WTC11 (cell line): ENCODE results near the gene TSACC. TPM values are rescaled to one million over a fixed set of nuclear protein-coding genes. Genes with fewer than 3 reads are reported as not detected.
A peak's percentile ranks its signal among the peaks of the same experiment; 100 is the strongest.

Experiments used
- ATAC-seq: fragments of 200-7000 bp; cut with Tn5 transposase; 2 replicates; pipeline ENCODE4 v1.10.0; 2021; ENCODE audit warnings: mild to moderate bottlenecking, moderate library complexity
- CTCF ChIA-PET: fragments of 300-600 bp; sonication (Branson Sonifier 250); formaldehyde crosslinking; loops from one replicate; lab custom pipeline; 2021; ENCODE audit warnings: antibody characterized with exemption; lab: Charles Lee
- POLR2A ChIA-PET: fragments of 350-600 bp; sonication (Branson Sonifier 250); formaldehyde crosslinking; loops from one replicate; lab custom pipeline; 2021; ENCODE audit warnings: antibody characterized with exemption; lab: Charles Lee
- DNase-seq: peaks from one replicate; pipeline ENCODE4 v3.0.0; 2021; ENCODE audit warnings: low spot score
- H3K27ac Mint-ChIP-seq: 2 replicates; pipeline ENCODE4 v1.8.0; 2021; ENCODE audit warnings: mixed read lengths
- H3K27me3 Mint-ChIP-seq: 2 replicates; pipeline ENCODE4 v1.8.0; 2021; ENCODE audit warnings: low read depth, mild to moderate bottlenecking, moderate library complexity, mixed read lengths
- H3K36me3 Mint-ChIP-seq: 2 replicates; pipeline ENCODE4 v1.8.0; 2021; ENCODE audit warnings: mixed read lengths
- H3K4me1 Mint-ChIP-seq: 2 replicates; pipeline ENCODE4 v1.8.0; 2022; ENCODE audit warnings: mixed read lengths
- H3K4me3 Mint-ChIP-seq: 2 replicates; pipeline ENCODE4 v1.8.0; 2021; ENCODE audit warnings: mild to moderate bottlenecking, moderate library complexity, mixed read lengths
- H3K9me3 Mint-ChIP-seq: 2 replicates; pipeline ENCODE4 v1.8.0; 2021; ENCODE audit warnings: mixed read lengths
- CREM ChIP-seq: sonication (generic); formaldehyde crosslinking; IDR thresholded peaks from 2 replicates; pipeline ENCODE4 v1.8.1; 2022; ENCODE audit warnings: mild to moderate bottlenecking, missing genetic modification reagents, moderate library complexity
- ESRRA ChIP-seq: sonication (generic); formaldehyde crosslinking; IDR thresholded peaks from 2 replicates; pipeline ENCODE4 v1.8.1; 2022; ENCODE audit warnings: mild to moderate bottlenecking, missing genetic modification reagents, borderline replicate concordance
- JAZF1 ChIP-seq: fragments of 250-450 bp; sonication (Bioruptor Pico); IDR thresholded peaks from 2 replicates; pipeline ENCODE4 v1.9.0; 2021; ENCODE audit warnings: moderate library complexity, mild to moderate bottlenecking, inconsistent platforms
- NFATC4 ChIP-seq: fragments of 250-450 bp; sonication (Bioruptor Pico); IDR thresholded peaks from 2 replicates; pipeline ENCODE4 v1.9.0; 2021; ENCODE audit warnings: mild to moderate bottlenecking
- RORB ChIP-seq: fragments of 250-450 bp; sonication (Bioruptor Pico); IDR thresholded peaks from 2 replicates; pipeline ENCODE4 v1.9.0; 2021; ENCODE audit warnings: mild to moderate bottlenecking
- ZNF423 ChIP-seq: fragments of 250-450 bp; sonication (Bioruptor Pico); IDR thresholded peaks from 2 replicates; pipeline ENCODE4 v2.1.2; 2022; ENCODE audit warnings: mild to moderate bottlenecking, moderate library complexity
- total RNA-seq: library from RNA; stranded (reverse); gene quantifications from 3 replicates; pipeline ENCODE4 v1.2.3, GENCODE V29; 2021
- TF ChIP-seq, protein P1 (sequence below): sonication (generic); formaldehyde crosslinking; IDR thresholded peaks from 2 replicates; pipeline ENCODE4 v1.8.0; 2022; ENCODE audit warnings: mild to moderate bottlenecking, missing genetic modification reagents
- TF ChIP-seq, protein P2 (sequence below): fragments of 200-600 bp; IDR thresholded peaks from 2 replicates; pipeline ENCODE4 v1.8.0; 2022; ENCODE audit warnings: antibody characterized with exemption
- TF ChIP-seq, protein P3 (sequence below): sonication (generic); formaldehyde crosslinking; IDR thresholded peaks from 2 replicates; pipeline ENCODE4 v1.8.1; 2023; ENCODE audit warnings: mild to moderate bottlenecking, moderate library complexity, missing genetic modification reagents
- TF ChIP-seq, protein P4 (sequence below): sonication (generic); formaldehyde crosslinking; IDR thresholded peaks from 2 replicates; pipeline ENCODE4 v1.8.0; 2022; ENCODE audit warnings: mild to moderate bottlenecking, missing genetic modification reagents
- TF ChIP-seq, protein P5 (sequence below): sonication (generic); formaldehyde crosslinking; conservative IDR thresholded peaks from 2 replicates; pipeline ENCODE4 v1.8.1; 2022; ENCODE audit warnings: mild to moderate bottlenecking, missing genetic modification reagents
- TF ChIP-seq, protein P6 (sequence below): sonication (generic); formaldehyde crosslinking; IDR thresholded peaks from 2 replicates; pipeline ENCODE4 v1.8.1; 2022; ENCODE audit warnings: missing genetic modification reagents, borderline replicate concordance

TSACC gene
- total RNA-seq, 1 experiment from 2014 or later = 1.8 TPM

DNA sequence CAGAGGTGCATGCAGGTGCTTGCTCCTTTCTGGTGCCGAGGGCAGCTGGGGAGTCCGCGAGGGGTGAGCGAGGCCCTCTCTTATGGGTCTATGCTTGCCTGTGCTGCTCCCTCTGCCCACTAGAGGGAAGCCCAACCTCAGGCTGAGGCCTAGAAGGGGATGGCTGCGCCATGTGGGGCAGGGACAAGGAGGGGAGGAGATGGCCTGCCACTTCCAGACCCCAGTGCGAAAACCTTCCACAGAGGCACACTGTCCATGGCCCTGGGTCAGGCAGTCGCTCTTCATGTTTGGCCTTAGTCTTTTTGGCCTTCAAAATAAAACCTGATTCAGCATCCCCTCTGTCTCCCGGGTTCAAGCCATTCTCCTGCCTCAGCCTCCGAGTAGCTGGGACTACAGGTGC lies 44.7 kb downstream of the TSACC start:
- CTCF ChIA-PET = interaction anchor here (0.5 to 10.7 kb wide), 21 partner anchors 11 to 242 kb away, joined by 3 to 401 read pairs (median 4); partner anchors contain the start of genes CCT3 and RHBG
- ATAC-seq (peak; percentile 95), DNase-seq (peak; percentile 92)
- H3K27ac Mint-ChIP-seq = no peak overlapping the region
- TF ChIP-seq, protein P1, sequence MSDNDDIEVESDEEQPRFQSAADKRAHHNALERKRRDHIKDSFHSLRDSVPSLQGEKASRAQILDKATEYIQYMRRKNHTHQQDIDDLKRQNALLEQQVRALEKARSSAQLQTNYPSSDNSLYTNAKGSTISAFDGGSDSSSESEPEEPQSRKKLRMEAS (CRISPR knock-in tag) = peak; percentile 67; the same call in 1 of the 2 replicates
- TF ChIP-seq ESRRA = no peak
- TF ChIP-seq, protein P2, sequence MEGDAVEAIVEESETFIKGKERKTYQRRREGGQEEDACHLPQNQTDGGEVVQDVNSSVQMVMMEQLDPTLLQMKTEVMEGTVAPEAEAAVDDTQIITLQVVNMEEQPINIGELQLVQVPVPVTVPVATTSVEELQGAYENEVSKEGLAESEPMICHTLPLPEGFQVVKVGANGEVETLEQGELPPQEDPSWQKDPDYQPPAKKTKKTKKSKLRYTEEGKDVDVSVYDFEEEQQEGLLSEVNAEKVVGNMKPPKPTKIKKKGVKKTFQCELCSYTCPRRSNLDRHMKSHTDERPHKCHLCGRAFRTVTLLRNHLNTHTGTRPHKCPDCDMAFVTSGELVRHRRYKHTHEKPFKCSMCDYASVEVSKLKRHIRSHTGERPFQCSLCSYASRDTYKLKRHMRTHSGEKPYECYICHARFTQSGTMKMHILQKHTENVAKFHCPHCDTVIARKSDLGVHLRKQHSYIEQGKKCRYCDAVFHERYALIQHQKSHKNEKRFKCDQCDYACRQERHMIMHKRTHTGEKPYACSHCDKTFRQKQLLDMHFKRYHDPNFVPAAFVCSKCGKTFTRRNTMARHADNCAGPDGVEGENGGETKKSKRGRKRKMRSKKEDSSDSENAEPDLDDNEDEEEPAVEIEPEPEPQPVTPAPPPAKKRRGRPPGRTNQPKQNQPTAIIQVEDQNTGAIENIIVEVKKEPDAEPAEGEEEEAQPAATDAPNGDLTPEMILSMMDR = peak; percentile 87
- TF ChIP-seq, protein P3, sequence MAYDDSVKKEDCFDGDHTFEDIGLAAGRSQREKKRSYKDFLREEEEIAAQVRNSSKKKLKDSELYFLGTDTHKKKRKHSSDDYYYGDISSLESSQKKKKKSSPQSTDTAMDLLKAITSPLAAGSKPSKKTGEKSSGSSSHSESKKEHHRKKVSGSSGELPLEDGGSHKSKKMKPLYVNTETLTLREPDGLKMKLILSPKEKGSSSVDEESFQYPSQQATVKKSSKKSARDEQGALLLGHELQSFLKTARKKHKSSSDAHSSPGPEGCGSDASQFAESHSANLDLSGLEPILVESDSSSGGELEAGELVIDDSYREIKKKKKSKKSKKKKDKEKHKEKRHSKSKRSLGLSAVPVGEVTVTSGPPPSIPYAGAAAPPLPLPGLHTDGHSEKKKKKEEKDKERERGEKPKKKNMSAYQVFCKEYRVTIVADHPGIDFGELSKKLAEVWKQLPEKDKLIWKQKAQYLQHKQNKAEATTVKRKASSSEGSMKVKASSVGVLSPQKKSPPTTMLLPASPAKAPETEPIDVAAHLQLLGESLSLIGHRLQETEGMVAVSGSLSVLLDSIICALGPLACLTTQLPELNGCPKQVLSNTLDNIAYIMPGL (CRISPR knock-in tag) = 0 out of 2 replicates have a peak, but pooled peaks have one; percentile 25
- H3K4me1 Mint-ChIP-seq = peaks cover 21% of the 10 kb centered on the region
- H3K9me3 Mint-ChIP-seq = no peaks in the 10 kb centered on the region
- peaks cover 24% of the 10 kb centered on the region for H3K27me3 Mint-ChIP-seq
- H3K36me3 Mint-ChIP-seq = no peaks in the 10 kb centered on the region
- no peak overlapping the region for H3K4me3 Mint-ChIP-seq
- POLR2A ChIA-PET = interaction anchor here (0.6 kb wide), 1 partner anchor 37 kb away, joined by 4 read pairs; no protein-coding TSS in a partner anchor

DNA sequence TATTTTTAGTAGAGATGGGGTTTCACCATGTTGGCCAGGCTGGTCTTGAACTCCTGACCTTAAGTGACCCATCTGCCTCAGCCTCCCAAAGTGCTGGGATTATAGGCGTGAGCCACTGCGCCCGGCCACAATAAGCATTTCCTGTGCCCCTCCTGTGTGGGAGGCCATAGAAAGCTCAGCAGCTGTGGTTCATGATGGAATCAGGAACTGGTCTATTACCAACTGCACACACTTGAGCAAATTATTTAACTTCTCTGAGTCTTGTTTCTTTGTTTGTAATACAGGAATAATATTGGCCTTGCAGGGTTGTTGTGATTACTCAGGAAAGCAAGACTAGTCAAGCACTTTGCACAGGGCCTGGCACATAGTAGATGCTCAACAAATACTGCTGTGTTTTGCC lies 45.7 kb downstream of the TSACC start:
- Mint-ChIP-seq H3K36me3 (no peaks in the 10 kb centered on the region), H3K27me3 (peaks cover 32% of the 10 kb centered on the region), H3K27ac (no peak overlapping the region), H3K9me3 (no peaks in the 10 kb centered on the region), H3K4me3 (no peak overlapping the region), H3K4me1 (peaks cover 25% of the 10 kb centered on the region)
- CTCF ChIA-PET = interaction anchor here (0.7 to 10.7 kb wide), 5 partner anchors 12 to 62 kb away, joined by 3 to 401 read pairs (median 200); no protein-coding TSS in a partner anchor
- TF ChIP-seq, protein P4, sequence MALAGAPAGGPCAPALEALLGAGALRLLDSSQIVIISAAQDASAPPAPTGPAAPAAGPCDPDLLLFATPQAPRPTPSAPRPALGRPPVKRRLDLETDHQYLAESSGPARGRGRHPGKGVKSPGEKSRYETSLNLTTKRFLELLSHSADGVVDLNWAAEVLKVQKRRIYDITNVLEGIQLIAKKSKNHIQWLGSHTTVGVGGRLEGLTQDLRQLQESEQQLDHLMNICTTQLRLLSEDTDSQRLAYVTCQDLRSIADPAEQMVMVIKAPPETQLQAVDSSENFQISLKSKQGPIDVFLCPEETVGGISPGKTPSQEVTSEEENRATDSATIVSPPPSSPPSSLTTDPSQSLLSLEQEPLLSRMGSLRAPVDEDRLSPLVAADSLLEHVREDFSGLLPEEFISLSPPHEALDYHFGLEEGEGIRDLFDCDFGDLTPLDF (CRISPR knock-in tag) = no peak
- no peak for TF ChIP-seq NFATC4
- POLR2A ChIA-PET = no interaction called here
- no peak for DNase-seq
- no peak for ATAC-seq

DNA sequence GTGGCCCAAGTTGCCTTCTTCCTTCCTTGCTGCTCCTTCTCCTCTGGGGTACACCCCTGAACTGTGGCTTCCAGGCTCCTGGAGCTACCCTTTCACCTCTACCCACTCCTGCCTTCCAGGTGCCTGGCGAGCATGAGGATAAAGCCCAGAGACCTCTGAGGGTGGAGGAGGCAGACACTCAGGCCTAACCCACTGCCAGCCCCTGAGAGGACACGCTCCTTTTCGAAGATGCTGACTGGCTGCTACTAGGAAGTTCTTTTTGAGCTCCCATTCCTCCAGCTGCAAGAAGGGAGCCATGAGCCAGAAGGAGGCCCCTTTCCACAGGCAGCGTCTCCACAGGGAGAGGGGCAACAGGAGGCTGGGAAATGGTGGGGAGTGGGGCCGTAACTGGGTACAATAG lies 46.3 kb downstream of the TSACC start:
- Mint-ChIP-seq H3K4me3 (no peak overlapping the region), H3K4me1 (peaks cover 31% of the 10 kb centered on the region), H3K9me3 (no peaks in the 10 kb centered on the region), H3K27me3 (peaks cover 39% of the 10 kb centered on the region), H3K36me3 (no peaks in the 10 kb centered on the region), H3K27ac (no peak overlapping the region)
- DNase-seq = no peak
- CTCF ChIA-PET = interaction anchor here (1.8 to 10.7 kb wide), 7 partner anchors 12 to 73 kb away, joined by 10 to 401 read pairs (median 79); partner anchors contain the start of gene RHBG
- ATAC-seq = no peak
- no peak for TF ChIP-seq RORB (CRISPR knock-in tag)
- TF ChIP-seq, protein P5, sequence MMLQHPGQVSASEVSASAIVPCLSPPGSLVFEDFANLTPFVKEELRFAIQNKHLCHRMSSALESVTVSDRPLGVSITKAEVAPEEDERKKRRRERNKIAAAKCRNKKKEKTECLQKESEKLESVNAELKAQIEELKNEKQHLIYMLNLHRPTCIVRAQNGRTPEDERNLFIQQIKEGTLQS (CRISPR knock-in tag) = no peak
- no peak for TF ChIP-seq CREM
- no peak for TF ChIP-seq JAZF1 (CRISPR knock-in tag)
- POLR2A ChIA-PET = no interaction called here

DNA sequence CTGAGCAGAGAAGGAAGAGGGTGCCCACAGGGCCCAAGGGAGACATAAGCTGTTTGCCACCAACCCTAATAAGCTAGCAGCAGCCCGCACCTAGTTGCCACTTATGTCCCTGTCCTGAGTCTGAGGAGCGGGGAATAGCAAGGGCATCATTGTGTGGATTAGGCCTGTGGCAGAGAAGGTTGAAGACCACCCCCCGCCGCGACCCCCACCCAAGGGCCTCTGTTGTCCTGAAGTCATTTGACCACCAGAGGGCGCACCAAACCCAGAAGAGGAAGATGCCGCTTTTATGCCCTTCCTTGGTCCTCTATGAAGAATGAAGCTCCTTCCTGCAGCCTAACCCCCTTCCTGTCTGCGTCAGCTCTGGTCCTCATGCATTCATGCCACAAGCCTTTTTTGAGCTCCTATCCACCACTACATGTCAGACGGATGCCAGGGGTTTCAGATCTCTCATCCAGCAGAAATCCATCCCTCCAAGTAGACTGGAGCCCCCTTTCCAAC lies 47.3 kb downstream of the TSACC start:
- ChIA-PET POLR2A (interaction anchor here (0.6 to 1.3 kb wide), 6 partner anchors 16 to 60 kb away, joined by 3 to 8 read pairs (median 4); no protein-coding TSS in a partner anchor), CTCF (interaction anchor here (0.6 to 10.7 kb wide), 62 partner anchors 12 to 1517 kb away, joined by 3 to 401 read pairs (median 5); partner anchors contain the start of genes BCAN, CCT3, GPATCH4 and HAPLN2)
- Mint-ChIP-seq H3K36me3 (no peaks in the 10 kb centered on the region), H3K27ac (no peak overlapping the region), H3K9me3 (no peaks in the 10 kb centered on the region), H3K4me3 (no peak overlapping the region), H3K27me3 (peaks cover 48% of the 10 kb centered on the region), H3K4me1 (peaks cover 32% of the 10 kb centered on the region)
- ATAC-seq (0 out of 2 replicates have a peak, but pooled peaks have one; percentile 3), DNase-seq (peak; percentile 81)
- TF ChIP-seq, protein P2 = peak; percentile 90
- TF ChIP-seq JAZF1 (CRISPR knock-in tag) (no peak), ZNF423 (peak; percentile 95)
- TF ChIP-seq, protein P6, sequence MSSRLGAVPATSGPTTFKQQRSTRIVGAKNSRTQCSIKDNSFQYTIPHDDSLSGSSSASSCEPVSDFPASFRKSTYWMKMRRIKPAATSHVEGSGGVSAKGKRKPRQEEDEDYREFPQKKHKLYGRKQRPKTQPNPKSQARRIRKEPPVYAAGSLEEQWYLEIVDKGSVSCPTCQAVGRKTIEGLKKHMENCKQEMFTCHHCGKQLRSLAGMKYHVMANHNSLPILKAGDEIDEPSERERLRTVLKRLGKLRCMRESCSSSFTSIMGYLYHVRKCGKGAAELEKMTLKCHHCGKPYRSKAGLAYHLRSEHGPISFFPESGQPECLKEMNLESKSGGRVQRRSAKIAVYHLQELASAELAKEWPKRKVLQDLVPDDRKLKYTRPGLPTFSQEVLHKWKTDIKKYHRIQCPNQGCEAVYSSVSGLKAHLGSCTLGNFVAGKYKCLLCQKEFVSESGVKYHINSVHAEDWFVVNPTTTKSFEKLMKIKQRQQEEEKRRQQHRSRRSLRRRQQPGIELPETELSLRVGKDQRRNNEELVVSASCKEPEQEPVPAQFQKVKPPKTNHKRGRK = no peak
